NCI-H524 (cell line): ENCODE measurements around the gene TMEM101.
"Not testable (repeated sequence)": the region's sequence is repeated elsewhere in the genome, so short reads cannot be mapped to it uniquely, and the experiment has no call there.

ENCODE experiments used
- DNase-seq, 2 experiments: peaks; one replicate each; lab custom pipeline; 2025; lab: John Stamatoyannopoulos, UW

The TMEM101 gene

GRCh38 chr17:44000141-44000860 is 14.5 kb downstream of the TMEM101 start:
- peak in 1 of 2 experiments; percentile 22 for DNase-seq

- DNase-seq, result no peak
Measured at GRCh38 chr17:43999024-43999423, 15.7 kb downstream of the TMEM101 start.

- DNase-seq, result no peak
Measured at GRCh38 chr17:43998552-43998951, 16.2 kb downstream of the TMEM101 start.

GRCh38 chr17:43997180-43997579 is 17.6 kb downstream of the TMEM101 start:
- DNase-seq, result not testable (repeated sequence)

DNA sequence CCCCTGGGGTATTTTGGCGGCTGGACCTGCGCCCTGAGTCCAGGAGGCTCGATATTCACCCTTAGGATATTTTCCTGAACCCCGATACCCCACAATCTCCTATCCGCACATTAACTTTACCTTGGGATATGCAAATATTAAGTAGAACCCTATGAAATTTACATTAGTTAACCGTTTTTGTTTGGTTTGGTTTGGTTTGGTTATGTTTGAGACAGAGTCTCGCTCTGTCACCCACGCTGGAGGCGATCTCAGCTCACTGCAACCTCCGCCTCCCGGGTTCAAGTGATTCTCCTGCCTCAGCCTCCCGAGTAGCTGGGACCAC is 19.7 kb downstream of the TMEM101 start:
- no peak for DNase-seq

- DNase-seq, result peak; percentile 57 to 78
Measured at GRCh38 chr17:43994272-43995149, 20.3 kb downstream of the TMEM101 start.

- DNase-seq, result no peak
Measured at GRCh38 chr17:43992641-43993040, 22.1 kb downstream of the TMEM101 start.

DNA sequence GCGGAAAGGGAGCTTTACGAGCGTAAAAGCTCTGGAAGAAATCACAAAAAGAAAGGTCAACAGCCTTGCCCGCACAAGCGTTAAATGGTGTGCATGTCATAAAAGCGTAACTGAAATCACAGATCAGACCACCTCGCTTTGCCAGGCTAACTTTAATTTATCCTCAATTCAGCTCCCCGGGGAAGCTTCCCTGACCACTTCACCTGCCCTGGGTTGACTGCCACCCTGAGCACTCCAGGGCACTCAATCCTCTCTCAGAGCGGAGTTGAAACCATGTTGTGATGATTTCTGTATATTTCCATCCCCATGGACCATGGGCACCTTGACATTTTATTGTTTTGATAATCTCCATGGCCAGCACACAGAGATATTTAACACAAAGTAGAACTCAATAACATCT is 26.5 kb downstream of the TMEM101 start:
- no peak for DNase-seq

DNA sequence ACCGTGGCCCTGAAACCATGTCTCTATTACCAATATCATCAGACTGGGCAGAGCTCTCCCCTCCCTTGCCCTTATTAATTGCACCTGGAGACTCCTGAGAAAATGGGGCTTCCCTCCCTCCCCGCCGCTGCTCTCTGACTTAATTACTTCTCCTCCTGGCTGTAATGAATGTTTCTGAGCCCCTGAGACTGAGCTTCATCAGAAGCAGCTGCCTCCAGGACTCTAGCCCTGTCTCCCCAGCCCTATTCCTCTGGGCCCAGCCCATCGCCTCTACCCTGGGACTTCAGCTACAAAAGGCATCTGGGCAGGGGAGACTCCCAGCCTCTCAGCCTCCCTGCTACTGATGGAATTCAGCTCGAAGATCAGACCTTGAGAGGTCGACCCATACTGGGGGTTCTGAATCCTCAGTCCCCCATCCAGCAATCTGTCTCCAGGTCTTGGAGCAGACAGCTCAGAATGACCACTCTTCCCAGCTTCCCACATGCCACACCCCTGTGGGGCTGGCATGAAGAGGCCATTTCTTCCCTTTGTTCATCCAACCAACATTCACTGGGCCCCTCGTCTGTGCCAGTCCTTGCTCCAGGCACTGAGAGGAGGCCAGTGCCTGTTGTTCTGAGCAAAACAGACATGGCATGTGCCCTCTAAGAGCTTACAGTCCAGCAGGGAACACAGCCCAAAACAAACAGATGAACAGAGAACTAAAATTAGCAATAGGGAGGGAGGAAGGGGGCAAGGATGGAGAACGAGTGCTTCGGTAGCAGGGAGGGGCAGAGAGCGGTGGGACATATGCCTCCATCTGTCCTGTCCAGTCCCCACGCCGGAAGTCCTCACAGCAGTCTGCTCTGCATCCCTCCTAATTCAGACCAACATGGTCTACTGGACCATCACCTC is 27.4 kb downstream of the TMEM101 start:
- DNase-seq, result no peak

GRCh38 chr17:43986225-43986981 is 28.4 kb downstream of the TMEM101 start:
- no peak for DNase-seq

DNA sequence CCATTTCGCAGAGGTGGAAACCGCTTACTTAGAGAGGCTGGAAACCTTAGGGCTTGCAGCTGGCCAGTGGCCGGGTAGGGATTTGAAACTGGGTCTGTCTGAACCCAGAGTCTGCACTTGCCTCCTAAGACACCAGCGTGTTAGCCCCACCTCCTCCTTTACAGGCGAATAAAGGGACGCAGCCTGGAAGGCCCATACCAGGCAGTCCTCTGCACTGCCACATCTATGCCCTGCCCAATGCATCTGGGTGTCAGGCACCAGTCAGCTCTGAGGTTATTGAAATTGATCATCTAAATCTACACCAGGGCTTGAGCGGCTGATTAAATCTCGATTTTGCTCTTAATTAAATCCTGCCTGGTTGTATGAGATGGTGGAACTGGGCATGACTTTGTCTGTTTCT is 30.2 kb downstream of the TMEM101 start:
- DNase-seq, result no peak

GRCh38 chr17:43983515-43984411 is 31.0 kb downstream of the TMEM101 start:
- peak; percentile 16 to 28 for DNase-seq

DNA sequence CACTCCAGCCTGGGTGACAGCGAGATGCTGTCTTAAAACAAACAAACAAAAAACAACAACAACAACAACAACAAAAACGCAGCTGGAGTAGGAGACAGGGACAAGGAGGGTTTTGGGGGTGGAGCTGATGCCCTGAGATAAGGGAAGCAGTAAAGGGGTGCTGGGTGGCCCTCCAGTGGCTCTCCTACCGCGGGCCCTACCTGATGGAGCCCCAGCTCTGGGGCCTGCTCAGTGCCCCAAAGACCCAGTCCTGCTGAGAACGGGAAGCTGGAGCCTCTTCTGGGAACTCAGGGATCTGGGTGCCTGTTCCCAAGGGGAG is 31.6 kb downstream of the TMEM101 start:
- DNase-seq, result no peak

DNA sequence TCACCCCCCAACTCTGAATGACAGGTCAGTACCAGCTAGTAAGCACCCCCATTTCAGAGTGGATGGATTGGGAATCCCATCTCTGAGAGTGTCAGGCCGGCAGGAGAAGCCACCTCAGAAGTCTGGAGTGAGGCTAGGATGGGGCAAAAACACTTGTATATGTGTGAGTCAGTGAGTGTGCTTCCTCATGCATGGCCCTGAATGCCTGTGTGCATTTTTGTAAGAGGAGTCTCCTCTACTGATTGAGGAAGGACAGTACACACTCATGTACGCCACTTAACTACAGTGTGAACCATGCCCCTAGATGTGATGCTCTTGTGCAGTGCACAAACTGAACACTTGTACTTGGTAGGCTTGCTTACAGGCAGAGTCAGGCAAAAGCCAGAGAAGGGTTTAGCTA is 32.6 kb downstream of the TMEM101 start:
- no peak for DNase-seq

DNA sequence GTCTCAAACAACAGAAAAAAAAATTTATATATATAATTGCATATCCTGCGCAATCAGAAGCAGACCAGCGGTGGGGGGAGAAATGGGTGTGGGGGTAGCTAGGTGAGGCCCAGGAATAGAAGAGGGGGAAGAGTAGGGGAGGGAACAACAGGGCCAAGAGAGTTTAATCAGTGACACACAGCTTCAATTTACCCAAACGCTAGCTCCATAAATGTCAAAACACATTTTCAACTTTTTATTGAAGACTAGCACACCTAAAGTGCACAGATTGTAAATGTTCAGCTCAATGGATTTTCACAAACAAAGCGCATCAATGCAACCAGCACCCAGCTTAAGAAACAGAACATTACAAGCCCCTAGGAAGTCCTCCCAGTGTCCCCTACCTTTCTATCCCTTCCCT is 35.1 kb downstream of the TMEM101 start:
- no peak for DNase-seq

- DNase-seq, result no peak
Measured at GRCh38 chr17:43979011-43979410, 35.8 kb downstream of the TMEM101 start.

GRCh38 chr17:43978078-43978477 is 36.7 kb downstream of the TMEM101 start:
- DNase-seq, result no peak

DNA sequence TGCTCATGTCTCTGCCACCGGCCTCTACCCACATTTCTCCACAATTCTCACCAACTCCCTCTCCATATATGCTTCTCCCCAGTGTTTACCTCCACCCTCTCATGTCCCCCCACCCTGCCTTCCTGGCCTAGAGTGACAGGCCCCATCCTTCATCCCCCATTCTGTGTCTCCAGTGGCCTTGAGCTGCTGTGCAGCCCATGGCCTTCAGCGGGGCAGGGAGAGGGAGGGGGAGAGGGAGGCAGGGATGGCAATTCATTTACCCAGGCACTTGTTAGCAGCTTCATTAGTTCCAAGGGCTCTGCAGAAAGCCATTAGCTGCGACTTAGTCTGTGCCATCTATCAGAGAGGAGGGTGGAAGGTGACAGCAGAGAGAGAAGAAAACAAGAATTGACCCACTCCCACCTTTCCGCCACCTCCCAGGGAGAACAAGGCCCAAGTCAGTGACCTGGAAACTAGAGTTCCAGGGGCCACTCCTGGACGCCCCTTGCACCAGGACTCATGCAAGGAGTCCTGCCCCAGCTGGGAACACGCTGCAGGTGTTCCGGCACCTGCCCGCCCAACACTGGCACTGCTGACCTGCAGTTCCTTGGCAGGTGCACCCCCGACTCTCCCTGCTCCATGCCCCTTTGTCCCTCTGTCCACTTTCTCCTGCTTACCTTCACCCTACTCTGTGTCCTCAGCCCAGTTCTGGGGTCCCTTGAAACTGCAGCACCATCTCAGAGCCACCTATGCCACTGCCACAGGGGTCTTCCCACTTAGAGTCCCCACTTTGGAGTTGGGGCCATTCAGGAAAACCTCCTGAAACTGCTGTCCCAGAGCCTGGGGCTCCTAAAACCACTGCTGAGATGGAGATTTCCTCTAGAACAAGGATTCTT is 37.6 kb downstream of the TMEM101 start:
- DNase-seq, result no peak

DNA sequence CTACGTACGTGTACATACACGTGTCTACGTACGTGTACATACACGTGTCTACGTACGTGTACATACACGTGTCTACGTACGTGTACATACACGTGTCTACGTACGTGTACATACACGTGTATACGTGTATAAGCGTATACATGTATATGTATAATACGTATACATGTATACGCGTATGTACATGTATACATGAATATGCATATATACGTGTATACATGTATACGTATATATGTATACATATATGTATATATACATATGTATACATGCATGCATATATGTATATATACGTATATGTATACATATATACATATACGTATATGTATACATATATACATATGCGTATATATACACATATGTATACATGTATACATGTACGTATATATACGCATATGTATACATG is 38.9 kb downstream of the TMEM101 start:
- no peak for DNase-seq
